HCT116 (cell line): ENCODE measurements around the gene XYLT1. TPM values are rescaled to one million over a fixed set of nuclear protein-coding genes. Genes with fewer than 3 reads are reported as not detected.

Source experiments
- ATAC-seq: fragments of 200-7000 bp; cut with Tn5 transposase; 2 replicates; pipeline ENCODE4 v1.9.1; 2020; ENCODE audit warnings: mild to moderate bottlenecking, moderate library complexity
- BruUV-seq: library from RNA; stranded (reverse); fragments of 400-500 nt; replicated peaks from 2 replicates; lab custom pipeline; 2021; lab: Mats Ljungman, UMichigan
- CTCF ChIA-PET: fragments of 300-600 bp; sonication (Branson Sonifier 250); formaldehyde crosslinking; loops from one replicate; lab custom pipeline; 2021; ENCODE audit warnings: antibody characterized with exemption; lab: Charles Lee
- POLR2A ChIA-PET: fragments of 300-600, 350-600 bp; sonication (Branson Sonifier 250); formaldehyde crosslinking; loops from one replicate; lab custom pipeline; 2021; ENCODE audit warnings: antibody characterized with exemption; lab: Charles Lee
- RAD21 ChIA-PET, 2 experiments: fragments of 300-600 bp; sonication (Branson Sonifier 250); formaldehyde crosslinking; loops; one replicate each; lab custom pipeline; 2023; ENCODE audit warnings: low total read pairs in 2 of 2; ENCODE audit not compliant: uncharacterized antibody in 2 of 2, unreplicated experiment in 2 of 2, low non-redundant PET in 1 of 2; lab: Charles Lee
- DNase-seq: peaks from one replicate; pipeline ENCODE4 v3.0.0-alpha.2; 2010; ENCODE audit warnings: low read depth, low spot score
- H2AFZ ChIP-seq: fragments of 200-600 bp; shearing (Covaris generic), sonication (generic); 2 replicates; pipeline ENCODE4 v1.6.1; 2017; ENCODE audit warnings: low read depth, mixed run types, mixed read lengths, antibody characterized with exemption, low read length; ENCODE audit not compliant: poor library complexity, severe bottlenecking
- H3K27ac ChIP-seq: 2 replicates; pipeline ENCODE4 v1.5.1; 2012; ENCODE audit warnings: low read depth, low read length
- H3K27me3 ChIP-seq: fragments of 200-600 bp; sonication (generic); 2 replicates; pipeline ENCODE4 v1.6.1; 2016; ENCODE audit warnings: mixed run types, low read length, mixed read lengths; ENCODE audit not compliant: insufficient read depth
- H3K36me3 ChIP-seq, 2 experiments: fragments of 200-500 bp in 1 of 2; fragments of 200-600 bp in 1 of 2; sonication (Bioruptor generic) in 1 of 2; sonication (generic) in 1 of 2; 2 replicates each; pipeline versions ENCODE4 v1.5.1 to v1.6.1; 2014 to 2016; ENCODE audit warnings: low read length in 2 of 2, inconsistent platforms in 1 of 2, mixed read lengths in 1 of 2, mixed run types in 1 of 2; ENCODE audit not compliant: insufficient read depth in 2 of 2, control insufficient read depth in 1 of 2
- H3K4me1 ChIP-seq, 2 experiments: fragments of 200-600 bp in 1 of 2; sonication (generic) in 1 of 2; 2 replicates each; pipeline versions ENCODE4 v1.5.1 to v1.6.1; 2012 to 2017; ENCODE audit warnings: low read length in 2 of 2, inconsistent platforms in 1 of 2, mild to moderate bottlenecking in 1 of 2, mixed read lengths in 1 of 2, mixed run types in 1 of 2, moderate library complexity in 1 of 2; ENCODE audit not compliant: insufficient read depth in 2 of 2, control insufficient read depth in 1 of 2
- H3K4me2 ChIP-seq: fragments of 200-600 bp; sonication (generic); 2 replicates; pipeline ENCODE4 v1.6.1; 2017; ENCODE audit warnings: mixed run types, low read length, mixed read lengths
- H3K4me3 ChIP-seq, 2 experiments: fragments of 200-600 bp in 1 of 2; sonication (generic) in 1 of 2; replicated peaks in 1 of 2; 2 replicates each; pipeline ENCODE4 v1.5.1; 2011 to 2016; ENCODE audit warnings: low read length in 2 of 2, control low read depth in 1 of 2, low read depth in 1 of 2, mild to moderate bottlenecking in 1 of 2, mixed read lengths in 1 of 2, mixed run types in 1 of 2
- H3K79me2 ChIP-seq: fragments of 200-600 bp; sonication (generic); 2 replicates; pipeline ENCODE4 v1.6.1; 2017; ENCODE audit warnings: mild to moderate bottlenecking, mixed run types, low read length, moderate library complexity, mixed read lengths; ENCODE audit not compliant: insufficient read depth
- H3K9ac ChIP-seq: fragments of 200-600 bp; sonication (generic); 2 replicates; pipeline ENCODE4 v1.6.1; 2016; ENCODE audit warnings: low read length, mixed read lengths
- H3K9me2 ChIP-seq: fragments of 200-600 bp; sonication (generic), shearing (Covaris generic); 2 replicates; pipeline ENCODE4 v1.6.1; 2017; ENCODE audit warnings: mixed run types, mild to moderate bottlenecking, moderate library complexity; ENCODE audit not compliant: insufficient read depth
- H3K9me3 ChIP-seq, 2 experiments: fragments of 200-500 bp in 1 of 2; fragments of 200-600 bp in 1 of 2; sonication (Bioruptor generic) in 1 of 2; sonication (generic) in 1 of 2; 2 replicates each; pipeline ENCODE4 v1.6.1; 2014 to 2017; ENCODE audit warnings: low read length in 2 of 2, mixed read lengths in 2 of 2, inconsistent platforms in 1 of 2, low read depth in 1 of 2, mild to moderate bottlenecking in 1 of 2, mixed run types in 1 of 2, moderate library complexity in 1 of 2; ENCODE audit not compliant: control insufficient read depth in 1 of 2, insufficient read depth in 1 of 2
- H4K20me1 ChIP-seq: fragments of 200-600 bp; sonication (generic), shearing (Covaris generic); 2 replicates; pipeline ENCODE4 v1.6.1; 2017; ENCODE audit warnings: mixed run types, mild to moderate bottlenecking, moderate library complexity; ENCODE audit not compliant: insufficient read depth
- EZH2 ChIP-seq: fragments of 200-600 bp; sonication (generic); IDR thresholded peaks from 2 replicates; pipeline ENCODE4 v1.6.1; 2017; ENCODE audit warnings: antibody characterized with exemption, mixed run types
- SRF ChIP-seq: IDR thresholded peaks from 2 replicates; pipeline ENCODE4 v1.6.1; 2012; ENCODE audit warnings: low read depth
- YY1 ChIP-seq: IDR thresholded peaks from 2 replicates; pipeline ENCODE4 v1.6.1; 2011; ENCODE audit warnings: low read length, low read depth, moderate library complexity, mild to moderate bottlenecking; ENCODE audit not compliant: insufficient replicate concordance; ENCODE audit errors: extremely low read depth
- ZFX ChIP-seq: fragments of 450-650 bp; IDR thresholded peaks from 2 replicates; pipeline ENCODE4 v1.6.1; 2017
- intact Hi-C: fragments of 100-400 bp; cut with micrococcal nuclease; formaldehyde crosslinking; loops from 2 replicates; pipeline ENCODE4 v1.10.0; 2022
- total RNA-seq: library from RNA; stranded (reverse); gene quantifications from one replicate; pipeline ENCODE4 v1.2.1, GENCODE V29; 2021; ENCODE audit not compliant: unreplicated experiment
- TF ChIP-seq, protein P1 (sequence below): IDR thresholded peaks from 2 replicates; pipeline ENCODE4 v1.6.1; 2012; ENCODE audit warnings: low read depth
- TF ChIP-seq, protein P2 (sequence below): IDR thresholded peaks from 2 replicates; pipeline ENCODE4 v1.6.1; 2012
- TF ChIP-seq, protein P3 (sequence below): IDR thresholded peaks from 2 replicates; pipeline ENCODE4 v1.6.1; 2012
- TF ChIP-seq, protein P4 (sequence below): IDR thresholded peaks from 2 replicates; pipeline ENCODE4 v1.6.1; 2011; ENCODE audit warnings: mild to moderate bottlenecking, low read length, moderate library complexity; ENCODE audit not compliant: insufficient replicate concordance; ENCODE audit errors: extremely low read depth

The XYLT1 gene
- total RNA-seq, 1 experiment from 2014 or later = 4.5 TPM

DNA sequence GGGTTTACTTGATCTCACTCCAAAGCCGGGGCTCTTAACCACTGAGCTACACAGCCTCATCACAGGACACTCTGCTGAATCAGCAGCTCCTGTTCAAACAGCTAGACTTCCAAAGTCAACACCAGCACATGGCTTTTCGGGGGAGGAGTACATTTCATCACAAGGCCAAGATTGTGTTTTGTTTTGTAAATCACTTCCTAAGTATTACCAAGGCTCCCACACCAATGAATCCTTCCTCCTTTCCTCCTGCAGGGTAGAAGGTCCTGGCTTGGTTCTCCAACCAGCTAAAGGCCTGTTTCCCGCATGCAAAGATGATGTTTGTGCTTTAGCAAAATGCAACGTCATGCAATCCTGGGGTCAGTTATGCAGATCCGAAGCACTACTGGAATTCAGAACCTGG lies 152.5 kb downstream of the XYLT1 start:
- BruUV-seq = no TSS peak
- ATAC-seq (no peak), DNase-seq (no peak)
- Histone ChIP-seq H3K9me2 (no peaks in the 10 kb centered on the region), H2AFZ (no peak overlapping the region), H3K9ac (no peak overlapping the region), H3K36me3 (no peaks in the 10 kb centered on the region), H3K4me1 (peaks cover 14 to 25% of the 10 kb centered on the region in 2 experiments), H3K27ac (no peak overlapping the region), H3K79me2 (no peaks in the 10 kb centered on the region), H3K4me2 (no peak overlapping the region), H3K9me3 (no peaks in the 10 kb centered on the region), H3K4me3 (no peak overlapping the region), H3K27me3 (no peaks in the 10 kb centered on the region), H4K20me1 (no peaks in the 10 kb centered on the region)
- ChIA-PET RAD21 (no interaction called here), CTCF (interaction anchor here (0.7 kb wide), 1 partner anchor 45 kb away, joined by 3 read pairs; no protein-coding TSS in a partner anchor), POLR2A (no interaction called here)
- intact Hi-C loops = no loop called here
- TF ChIP-seq ZFX (no peak), YY1 (no peak), SRF (no peak), EZH2 (no peak)
- TF ChIP-seq, protein P1, sequence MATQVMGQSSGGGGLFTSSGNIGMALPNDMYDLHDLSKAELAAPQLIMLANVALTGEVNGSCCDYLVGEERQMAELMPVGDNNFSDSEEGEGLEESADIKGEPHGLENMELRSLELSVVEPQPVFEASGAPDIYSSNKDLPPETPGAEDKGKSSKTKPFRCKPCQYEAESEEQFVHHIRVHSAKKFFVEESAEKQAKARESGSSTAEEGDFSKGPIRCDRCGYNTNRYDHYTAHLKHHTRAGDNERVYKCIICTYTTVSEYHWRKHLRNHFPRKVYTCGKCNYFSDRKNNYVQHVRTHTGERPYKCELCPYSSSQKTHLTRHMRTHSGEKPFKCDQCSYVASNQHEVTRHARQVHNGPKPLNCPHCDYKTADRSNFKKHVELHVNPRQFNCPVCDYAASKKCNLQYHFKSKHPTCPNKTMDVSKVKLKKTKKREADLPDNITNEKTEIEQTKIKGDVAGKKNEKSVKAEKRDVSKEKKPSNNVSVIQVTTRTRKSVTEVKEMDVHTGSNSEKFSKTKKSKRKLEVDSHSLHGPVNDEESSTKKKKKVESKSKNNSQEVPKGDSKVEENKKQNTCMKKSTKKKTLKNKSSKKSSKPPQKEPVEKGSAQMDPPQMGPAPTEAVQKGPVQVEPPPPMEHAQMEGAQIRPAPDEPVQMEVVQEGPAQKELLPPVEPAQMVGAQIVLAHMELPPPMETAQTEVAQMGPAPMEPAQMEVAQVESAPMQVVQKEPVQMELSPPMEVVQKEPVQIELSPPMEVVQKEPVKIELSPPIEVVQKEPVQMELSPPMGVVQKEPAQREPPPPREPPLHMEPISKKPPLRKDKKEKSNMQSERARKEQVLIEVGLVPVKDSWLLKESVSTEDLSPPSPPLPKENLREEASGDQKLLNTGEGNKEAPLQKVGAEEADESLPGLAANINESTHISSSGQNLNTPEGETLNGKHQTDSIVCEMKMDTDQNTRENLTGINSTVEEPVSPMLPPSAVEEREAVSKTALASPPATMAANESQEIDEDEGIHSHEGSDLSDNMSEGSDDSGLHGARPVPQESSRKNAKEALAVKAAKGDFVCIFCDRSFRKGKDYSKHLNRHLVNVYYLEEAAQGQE = no peak
- TF ChIP-seq, protein P2, sequence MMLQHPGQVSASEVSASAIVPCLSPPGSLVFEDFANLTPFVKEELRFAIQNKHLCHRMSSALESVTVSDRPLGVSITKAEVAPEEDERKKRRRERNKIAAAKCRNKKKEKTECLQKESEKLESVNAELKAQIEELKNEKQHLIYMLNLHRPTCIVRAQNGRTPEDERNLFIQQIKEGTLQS = no peak
- TF ChIP-seq, protein P3, sequence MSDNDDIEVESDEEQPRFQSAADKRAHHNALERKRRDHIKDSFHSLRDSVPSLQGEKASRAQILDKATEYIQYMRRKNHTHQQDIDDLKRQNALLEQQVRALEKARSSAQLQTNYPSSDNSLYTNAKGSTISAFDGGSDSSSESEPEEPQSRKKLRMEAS = no peak
- TF ChIP-seq, protein P4, sequence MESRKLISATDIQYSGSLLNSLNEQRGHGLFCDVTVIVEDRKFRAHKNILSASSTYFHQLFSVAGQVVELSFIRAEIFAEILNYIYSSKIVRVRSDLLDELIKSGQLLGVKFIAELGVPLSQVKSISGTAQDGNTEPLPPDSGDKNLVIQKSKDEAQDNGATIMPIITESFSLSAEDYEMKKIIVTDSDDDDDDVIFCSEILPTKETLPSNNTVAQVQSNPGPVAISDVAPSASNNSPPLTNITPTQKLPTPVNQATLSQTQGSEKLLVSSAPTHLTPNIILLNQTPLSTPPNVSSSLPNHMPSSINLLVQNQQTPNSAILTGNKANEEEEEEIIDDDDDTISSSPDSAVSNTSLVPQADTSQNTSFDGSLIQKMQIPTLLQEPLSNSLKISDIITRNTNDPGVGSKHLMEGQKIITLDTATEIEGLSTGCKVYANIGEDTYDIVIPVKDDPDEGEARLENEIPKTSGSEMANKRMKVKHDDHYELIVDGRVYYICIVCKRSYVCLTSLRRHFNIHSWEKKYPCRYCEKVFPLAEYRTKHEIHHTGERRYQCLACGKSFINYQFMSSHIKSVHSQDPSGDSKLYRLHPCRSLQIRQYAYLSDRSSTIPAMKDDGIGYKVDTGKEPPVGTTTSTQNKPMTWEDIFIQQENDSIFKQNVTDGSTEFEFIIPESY = no peak
